Gastrocnemius medialis (tissue), 4 donors: Measurements from ENCODE around the gene SLC1A4.

Experiments
- POLR2A ChIP-seq, 2 donors: fragments of 450-650 bp; IDR thresholded peaks; one replicate each; pipeline ENCODE4 v1.6.1; 2017; ENCODE audit warnings: antibody characterized with exemption in 2 of 2, mild to moderate bottlenecking in 2 of 2, moderate library complexity in 2 of 2
- TF ChIP-seq, protein P1 (sequence below), 5 experiments: fragments of 450-650 bp in 3 of 5; fragments of 200-600 bp in 2 of 5; sonication (generic) in 2 of 5; IDR thresholded peaks in 4 of 5; conservative IDR thresholded peaks in 1 of 5; 1 replicate in 4 of 5; 2 replicates in 1 of 5; pipeline ENCODE4 v1.5.1; 2016 to 2019; ENCODE audit warnings: antibody characterized with exemption in 5 of 5, mild to moderate bottlenecking in 3 of 5, moderate library complexity in 3 of 5

DNA sequence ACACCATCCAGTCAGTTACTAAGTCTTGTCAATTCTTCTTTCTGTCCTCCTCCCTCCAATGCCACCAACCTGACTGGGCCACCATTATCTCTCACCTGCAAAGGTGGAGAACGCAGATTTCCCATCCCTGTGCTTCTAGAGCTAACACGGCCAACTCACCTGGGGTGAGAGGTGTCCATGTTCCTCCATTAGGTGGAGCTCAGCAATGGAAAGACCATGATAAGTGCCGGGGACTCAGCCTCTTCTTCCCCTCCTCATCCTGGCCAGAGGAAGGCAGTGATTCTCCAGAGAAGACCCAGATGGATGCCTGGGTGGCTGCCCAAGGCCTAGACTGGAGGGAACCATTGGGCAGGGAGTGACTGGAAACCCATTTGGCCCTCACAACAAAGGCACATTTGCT is 48.1 kb upstream of the SLC1A4 start:
- TF ChIP-seq POLR2A (IDR thresholded peaks at IDR 0.05): no peak
- TF ChIP-seq, protein P1, sequence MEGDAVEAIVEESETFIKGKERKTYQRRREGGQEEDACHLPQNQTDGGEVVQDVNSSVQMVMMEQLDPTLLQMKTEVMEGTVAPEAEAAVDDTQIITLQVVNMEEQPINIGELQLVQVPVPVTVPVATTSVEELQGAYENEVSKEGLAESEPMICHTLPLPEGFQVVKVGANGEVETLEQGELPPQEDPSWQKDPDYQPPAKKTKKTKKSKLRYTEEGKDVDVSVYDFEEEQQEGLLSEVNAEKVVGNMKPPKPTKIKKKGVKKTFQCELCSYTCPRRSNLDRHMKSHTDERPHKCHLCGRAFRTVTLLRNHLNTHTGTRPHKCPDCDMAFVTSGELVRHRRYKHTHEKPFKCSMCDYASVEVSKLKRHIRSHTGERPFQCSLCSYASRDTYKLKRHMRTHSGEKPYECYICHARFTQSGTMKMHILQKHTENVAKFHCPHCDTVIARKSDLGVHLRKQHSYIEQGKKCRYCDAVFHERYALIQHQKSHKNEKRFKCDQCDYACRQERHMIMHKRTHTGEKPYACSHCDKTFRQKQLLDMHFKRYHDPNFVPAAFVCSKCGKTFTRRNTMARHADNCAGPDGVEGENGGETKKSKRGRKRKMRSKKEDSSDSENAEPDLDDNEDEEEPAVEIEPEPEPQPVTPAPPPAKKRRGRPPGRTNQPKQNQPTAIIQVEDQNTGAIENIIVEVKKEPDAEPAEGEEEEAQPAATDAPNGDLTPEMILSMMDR (IDR thresholded peaks at IDR 0.05 in 4 of 5, conservative IDR thresholded peaks at IDR 0.05 in 1 of 5): no peak
